Measurements from ENCODE around the gene CCDC127.

CCDC127 gene

DNA sequence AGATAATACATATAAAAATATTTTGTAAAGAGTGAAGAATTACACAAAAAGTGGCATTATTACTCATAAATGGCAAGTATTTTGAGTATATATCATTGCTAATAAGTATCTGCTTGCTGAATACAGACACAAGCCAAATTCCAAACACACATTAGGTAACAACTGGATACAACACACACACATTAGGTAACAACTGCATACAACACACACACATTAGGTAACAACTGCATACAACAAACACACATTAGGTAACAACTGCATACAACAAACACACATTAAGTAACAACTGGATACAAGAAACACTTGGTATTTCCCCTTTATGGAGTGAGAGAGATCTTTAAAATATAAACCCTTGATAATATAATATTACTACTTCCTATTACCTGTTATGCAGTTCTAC is 13.5 kb downstream of the CCDC127 start:
- Histone ChIP-seq H3K36me3 (ENCODE audit: insufficient read depth, low read length) (peaks cover 55% of the 10 kb centered on the region), H3K4me2 (ENCODE audit: insufficient read depth, low read length) (no peak overlapping the region), H3K27me3 (ENCODE audit: insufficient read depth, low read length, poor library complexity) (no peaks in the 10 kb centered on the region), H3K9me3 (ENCODE audit: insufficient read depth, low read length, severe bottlenecking) (no peaks in the 10 kb centered on the region), H3K27ac (ENCODE audit: low read length) (no peak overlapping the region), H3K9ac (ENCODE audit: low read depth, low read length) (no peak overlapping the region), H3K79me2 (ENCODE audit: insufficient read depth, low read length) (peaks cover 30% of the 10 kb centered on the region), H3K4me3 (ENCODE audit: low read depth in 1 of 2, low read length in 2 of 2) (no peak overlapping the region), H3K4me1 (ENCODE audit: insufficient read depth, low read length) (no peaks in the 10 kb centered on the region), H2AFZ (ENCODE audit: low read depth, low read length) (no peak overlapping the region), H4K20me1 (ENCODE audit: insufficient read depth, low read length) (peaks cover 62% of the 10 kb centered on the region)
- no peak for ATAC-seq (ENCODE audit: insufficient read depth, low read depth)
- DNase-seq: no peak
- TF ChIP-seq, protein P1, sequence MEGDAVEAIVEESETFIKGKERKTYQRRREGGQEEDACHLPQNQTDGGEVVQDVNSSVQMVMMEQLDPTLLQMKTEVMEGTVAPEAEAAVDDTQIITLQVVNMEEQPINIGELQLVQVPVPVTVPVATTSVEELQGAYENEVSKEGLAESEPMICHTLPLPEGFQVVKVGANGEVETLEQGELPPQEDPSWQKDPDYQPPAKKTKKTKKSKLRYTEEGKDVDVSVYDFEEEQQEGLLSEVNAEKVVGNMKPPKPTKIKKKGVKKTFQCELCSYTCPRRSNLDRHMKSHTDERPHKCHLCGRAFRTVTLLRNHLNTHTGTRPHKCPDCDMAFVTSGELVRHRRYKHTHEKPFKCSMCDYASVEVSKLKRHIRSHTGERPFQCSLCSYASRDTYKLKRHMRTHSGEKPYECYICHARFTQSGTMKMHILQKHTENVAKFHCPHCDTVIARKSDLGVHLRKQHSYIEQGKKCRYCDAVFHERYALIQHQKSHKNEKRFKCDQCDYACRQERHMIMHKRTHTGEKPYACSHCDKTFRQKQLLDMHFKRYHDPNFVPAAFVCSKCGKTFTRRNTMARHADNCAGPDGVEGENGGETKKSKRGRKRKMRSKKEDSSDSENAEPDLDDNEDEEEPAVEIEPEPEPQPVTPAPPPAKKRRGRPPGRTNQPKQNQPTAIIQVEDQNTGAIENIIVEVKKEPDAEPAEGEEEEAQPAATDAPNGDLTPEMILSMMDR (IDR thresholded peaks at IDR 0.05; ENCODE audit: borderline replicate concordance, extremely low read depth, low read length, poor library complexity, severe bottlenecking): no peak
- no peak for TF ChIP-seq EZH2 (IDR thresholded peaks at IDR 0.05; ENCODE audit: borderline replicate concordance, low read depth, low read length, severe bottlenecking)

DNA sequence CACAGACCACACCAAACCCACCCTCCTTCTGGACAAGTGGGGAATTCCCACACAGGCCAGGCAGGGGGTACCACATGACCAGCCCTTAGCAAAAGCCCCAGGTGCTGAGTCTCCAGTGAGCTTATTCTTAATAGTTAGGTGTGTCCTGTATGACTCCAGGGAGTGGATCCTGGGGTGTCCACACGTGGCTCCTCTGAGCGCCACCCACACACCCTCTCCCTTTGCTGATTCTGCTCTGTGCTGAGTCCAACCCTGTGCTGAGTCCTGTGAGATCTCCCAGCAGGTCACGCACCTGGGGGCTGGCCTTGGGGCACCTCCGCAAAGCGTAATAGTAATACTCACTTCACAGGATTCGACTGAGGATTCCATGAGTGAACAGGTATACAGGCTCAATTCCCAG is 14.0 kb downstream of the CCDC127 start:
- Histone ChIP-seq H4K20me1 (ENCODE audit: insufficient read depth, low read length) (peaks cover 63% of the 10 kb centered on the region), H3K27me3 (ENCODE audit: insufficient read depth, low read length, poor library complexity) (no peaks in the 10 kb centered on the region), H3K4me1 (ENCODE audit: insufficient read depth, low read length) (no peaks in the 10 kb centered on the region), H3K79me2 (ENCODE audit: insufficient read depth, low read length) (peaks cover 29% of the 10 kb centered on the region), H3K9me3 (ENCODE audit: insufficient read depth, low read length, severe bottlenecking) (no peaks in the 10 kb centered on the region), H2AFZ (ENCODE audit: low read depth, low read length) (no peak overlapping the region), H3K4me2 (ENCODE audit: insufficient read depth, low read length) (no peak overlapping the region), H3K4me3 (ENCODE audit: low read depth in 1 of 2, low read length in 2 of 2) (no peak overlapping the region), H3K27ac (ENCODE audit: low read length) (no peak overlapping the region), H3K9ac (ENCODE audit: low read depth, low read length) (no peak overlapping the region), H3K36me3 (ENCODE audit: insufficient read depth, low read length) (peaks cover 55% of the 10 kb centered on the region)
- no peak for ATAC-seq (ENCODE audit: insufficient read depth, low read depth)
- no peak for TF ChIP-seq EZH2 (IDR thresholded peaks at IDR 0.05; ENCODE audit: borderline replicate concordance, low read depth, low read length, severe bottlenecking)
- TF ChIP-seq, protein P1 (IDR thresholded peaks at IDR 0.05; ENCODE audit: borderline replicate concordance, extremely low read depth, low read length, poor library complexity, severe bottlenecking): no peak
- no peak for DNase-seq

DNA sequence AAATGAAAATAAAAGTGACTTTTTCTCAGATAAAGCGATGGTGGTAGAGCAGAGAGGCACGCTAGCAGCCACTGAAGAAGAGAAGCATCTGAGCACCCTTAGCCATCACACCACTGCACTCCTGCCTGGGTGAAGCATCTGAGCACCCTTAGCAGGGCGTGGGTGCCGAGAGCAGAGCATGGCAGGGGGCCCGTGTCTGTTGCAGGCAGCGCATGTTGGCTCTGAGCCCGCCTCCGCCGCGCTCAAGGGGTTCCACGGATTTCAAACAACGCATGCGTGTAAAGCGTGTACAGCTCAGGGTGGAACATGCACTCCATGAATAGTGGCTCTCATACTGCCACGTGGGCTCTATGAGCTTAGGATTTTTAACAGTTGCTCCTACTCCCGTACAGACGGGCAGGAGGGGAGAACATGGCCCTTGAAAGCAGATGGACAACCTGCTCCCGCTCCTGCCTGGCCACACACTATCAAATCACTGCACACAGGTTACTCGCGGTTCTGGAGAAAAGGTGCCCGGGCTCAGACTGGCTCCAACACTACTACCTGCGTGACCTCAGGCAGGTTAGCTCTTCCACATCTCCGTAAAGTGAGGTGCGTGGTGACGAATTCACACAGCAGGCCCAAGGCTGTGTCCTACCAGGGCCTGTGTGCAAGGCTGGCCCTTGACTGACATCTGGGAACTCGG is 14.6 kb downstream of the CCDC127 start:
- Histone ChIP-seq H3K4me1 (ENCODE audit: insufficient read depth, low read length) (no peaks in the 10 kb centered on the region), H2AFZ (ENCODE audit: low read depth, low read length) (no peak overlapping the region), H3K79me2 (ENCODE audit: insufficient read depth, low read length) (peaks cover 24% of the 10 kb centered on the region), H3K27ac (ENCODE audit: low read length) (no peak overlapping the region), H3K27me3 (ENCODE audit: insufficient read depth, low read length, poor library complexity) (no peaks in the 10 kb centered on the region), H3K4me3 (ENCODE audit: low read depth in 1 of 2, low read length in 2 of 2) (no peak overlapping the region), H3K36me3 (ENCODE audit: insufficient read depth, low read length) (peaks cover 55% of the 10 kb centered on the region), H3K9me3 (ENCODE audit: insufficient read depth, low read length, severe bottlenecking) (no peaks in the 10 kb centered on the region), H4K20me1 (ENCODE audit: insufficient read depth, low read length) (peaks cover 57% of the 10 kb centered on the region), H3K9ac (ENCODE audit: low read depth, low read length) (no peak overlapping the region), H3K4me2 (ENCODE audit: insufficient read depth, low read length) (no peak overlapping the region)
- TF ChIP-seq, protein P1 (IDR thresholded peaks at IDR 0.05; ENCODE audit: borderline replicate concordance, extremely low read depth, low read length, poor library complexity, severe bottlenecking): no peak
- no peak for TF ChIP-seq EZH2 (IDR thresholded peaks at IDR 0.05; ENCODE audit: borderline replicate concordance, low read depth, low read length, severe bottlenecking)
- ATAC-seq (ENCODE audit: insufficient read depth, low read depth): no peak
- DNase-seq: no peak
